HEK293T (cell line): ENCODE results near the gene PLAGL2.

Experiments used
- CTCF ChIA-PET: fragments of 350-600 bp; formaldehyde crosslinking; extraction: SDS; loops from one replicate; lab custom pipeline; 2021; ENCODE audit warnings: antibody characterized with exemption, inconsistent platforms; lab: Yijun Ruan, JAX
- POLR2A ChIA-PET: fragments of 350-600 bp; formaldehyde crosslinking; extraction: SDS; loops from one replicate; lab custom pipeline; 2020; ENCODE audit warnings: antibody characterized with exemption, inconsistent platforms; lab: Yijun Ruan, JAX
- DNase-seq: peaks from one replicate; pipeline ENCODE4 v3.0.0; 2012; ENCODE audit warnings: mixed read lengths; ENCODE audit errors: extremely low spot score
- ARNT ChIP-seq: fragments of 450-650 bp; IDR thresholded peaks from 2 replicates; pipeline ENCODE4 v1.6.1; 2017; ENCODE audit warnings: mild to moderate bottlenecking
- BHLHE40 ChIP-seq: fragments of 450-650 bp; IDR thresholded peaks from 2 replicates; pipeline ENCODE4 v1.6.1; 2016; ENCODE audit warnings: mild to moderate bottlenecking, moderate library complexity, borderline replicate concordance
- CTBP1 ChIP-seq: fragments of 450-650 bp; IDR thresholded peaks from 2 replicates; pipeline ENCODE4 v1.6.1; 2016; ENCODE audit warnings: borderline replicate concordance
- ELF4 ChIP-seq: fragments of 450-650 bp; IDR thresholded peaks from 2 replicates; pipeline ENCODE4 v1.6.1; 2017; ENCODE audit warnings: antibody characterized with exemption
- FOXA1 ChIP-seq: fragments of 450-650 bp; IDR thresholded peaks from 2 replicates; pipeline ENCODE4 v1.6.1; 2016; ENCODE audit warnings: mild to moderate bottlenecking
- FOXK2 ChIP-seq: fragments of 450-650 bp; IDR thresholded peaks from 2 replicates; pipeline ENCODE4 v1.6.1; 2016; ENCODE audit warnings: mild to moderate bottlenecking
- FOXM1 ChIP-seq: fragments of 450-650 bp; IDR thresholded peaks from 2 replicates; pipeline ENCODE4 v1.6.1; 2017; ENCODE audit warnings: mild to moderate bottlenecking, borderline replicate concordance
- HDGF ChIP-seq: fragments of 450-650 bp; IDR thresholded peaks from 2 replicates; pipeline ENCODE4 v1.6.1; 2017; ENCODE audit warnings: antibody characterized with exemption, borderline replicate concordance
- L3MBTL2 ChIP-seq: fragments of 450-650 bp; conservative IDR thresholded peaks from 2 replicates; pipeline ENCODE4 v1.6.1; 2016; ENCODE audit warnings: mild to moderate bottlenecking
- LEF1 ChIP-seq: fragments of 450-650 bp; IDR thresholded peaks from 2 replicates; pipeline ENCODE4 v1.6.1; 2017; ENCODE audit warnings: mild to moderate bottlenecking, borderline replicate concordance
- NFRKB ChIP-seq: fragments of 450-650 bp; IDR thresholded peaks from 2 replicates; pipeline ENCODE4 v1.6.1; 2016; ENCODE audit warnings: mild to moderate bottlenecking, moderate library complexity
- SP1 ChIP-seq: fragments of 450-650 bp; IDR thresholded peaks from 2 replicates; pipeline ENCODE4 v1.6.1; 2017
- SUZ12 ChIP-seq: fragments of 450-650 bp; IDR thresholded peaks from 2 replicates; pipeline ENCODE4 v1.6.1; 2016; ENCODE audit warnings: mild to moderate bottlenecking
- TARDBP ChIP-seq: fragments of 450-650 bp; IDR thresholded peaks from 2 replicates; pipeline ENCODE4 v1.6.1; 2016
- ZNF384 ChIP-seq: fragments of 450-650 bp; IDR thresholded peaks from 2 replicates; pipeline ENCODE4 v1.6.1; 2016
- TF ChIP-seq, protein P1 (sequence below): fragments of 450-650 bp; IDR thresholded peaks from 2 replicates; pipeline ENCODE4 v1.6.1; 2016

PLAGL2 gene

GRCh38 chr20:32216179-32217142, 8.9 kb upstream of the PLAGL2 start:
- CTCF ChIA-PET, result no interaction called here
- POLR2A ChIA-PET, result interaction anchor here (0.6 kb wide), 1 partner anchor 100 kb away, joined by 3 read pairs; no protein-coding TSS in a partner anchor
- no peak for TF ChIP-seq ARNT
- no peak for TF ChIP-seq TARDBP
- TF ChIP-seq ZNF384, result no peak
- TF ChIP-seq FOXK2, result no peak
- no peak for TF ChIP-seq SUZ12
- no peak for TF ChIP-seq LEF1
- no peak for TF ChIP-seq CTBP1
- TF ChIP-seq BHLHE40, result no peak
- TF ChIP-seq, protein P1, sequence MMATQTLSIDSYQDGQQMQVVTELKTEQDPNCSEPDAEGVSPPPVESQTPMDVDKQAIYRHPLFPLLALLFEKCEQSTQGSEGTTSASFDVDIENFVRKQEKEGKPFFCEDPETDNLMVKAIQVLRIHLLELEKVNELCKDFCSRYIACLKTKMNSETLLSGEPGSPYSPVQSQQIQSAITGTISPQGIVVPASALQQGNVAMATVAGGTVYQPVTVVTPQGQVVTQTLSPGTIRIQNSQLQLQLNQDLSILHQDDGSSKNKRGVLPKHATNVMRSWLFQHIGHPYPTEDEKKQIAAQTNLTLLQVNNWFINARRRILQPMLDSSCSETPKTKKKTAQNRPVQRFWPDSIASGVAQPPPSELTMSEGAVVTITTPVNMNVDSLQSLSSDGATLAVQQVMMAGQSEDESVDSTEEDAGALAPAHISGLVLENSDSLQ, result no peak
- TF ChIP-seq L3MBTL2, result no peak
- no peak for TF ChIP-seq NFRKB
- no peak for TF ChIP-seq FOXM1
- TF ChIP-seq FOXA1, result no peak
- no peak for TF ChIP-seq SP1
- no peak for TF ChIP-seq ELF4
- no peak for TF ChIP-seq HDGF
- no peak for DNase-seq

- POLR2A ChIA-PET, result no interaction called here
Measured at GRCh38 chr20:32215729-32216128, 8.2 kb upstream of the PLAGL2 start.

DNA sequence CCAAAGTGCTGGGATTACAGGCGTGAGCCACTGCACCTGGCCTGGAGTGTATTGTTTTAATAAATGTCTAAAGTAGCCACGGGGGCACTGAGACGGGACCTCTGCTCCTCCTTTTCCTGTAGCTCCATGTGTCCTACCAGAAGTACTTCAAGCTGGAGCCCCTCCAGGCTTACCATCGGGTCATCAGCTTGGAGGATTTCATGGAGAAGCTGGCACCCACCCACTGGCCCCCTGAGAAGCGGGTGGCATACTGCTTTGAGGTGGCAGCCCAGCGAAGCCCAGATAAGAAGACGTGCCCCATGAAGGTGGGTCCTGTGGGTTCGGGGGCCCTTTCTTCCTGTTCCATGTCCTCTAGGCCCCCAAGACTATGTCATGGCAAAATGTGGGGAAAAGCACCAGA, 7.6 kb upstream of the PLAGL2 start:
- CTCF ChIA-PET, result no interaction called here
- DNase-seq, result no peak
- TF ChIP-seq, protein P1, result no peak
- TF ChIP-seq L3MBTL2 (no peak), NFRKB (no peak), ZNF384 (no peak), SUZ12 (no peak), ELF4 (no peak), TARDBP (no peak), LEF1 (no peak), ARNT (no peak), HDGF (no peak), BHLHE40 (no peak), SP1 (no peak), FOXK2 (no peak), FOXM1 (no peak), CTBP1 (no peak)
- POLR2A ChIA-PET, result interaction anchor here (1.5 kb wide), 1 partner anchor 8 kb away, joined by 4 read pairs; no protein-coding TSS in a partner anchor

More at GRCh38 chr20:32215729-32216128, 8.2 kb upstream of the PLAGL2 start:
- DNase-seq, result no peak
- TF ChIP-seq FOXA1, result no peak
- no peak for TF ChIP-seq NFRKB
- TF ChIP-seq ZNF384, result no peak
- TF ChIP-seq LEF1, result no peak
- no peak for TF ChIP-seq TARDBP
- TF ChIP-seq, protein P1, result no peak
- no peak for TF ChIP-seq HDGF
- no peak for TF ChIP-seq ARNT
- no peak for TF ChIP-seq SP1
- no peak for TF ChIP-seq FOXK2
- no peak for TF ChIP-seq BHLHE40
- no peak for TF ChIP-seq CTBP1
- TF ChIP-seq L3MBTL2, result no peak
- TF ChIP-seq FOXM1, result no peak
- no peak for TF ChIP-seq SUZ12
- no peak for TF ChIP-seq ELF4
- CTCF ChIA-PET, result no interaction called here

DNA sequence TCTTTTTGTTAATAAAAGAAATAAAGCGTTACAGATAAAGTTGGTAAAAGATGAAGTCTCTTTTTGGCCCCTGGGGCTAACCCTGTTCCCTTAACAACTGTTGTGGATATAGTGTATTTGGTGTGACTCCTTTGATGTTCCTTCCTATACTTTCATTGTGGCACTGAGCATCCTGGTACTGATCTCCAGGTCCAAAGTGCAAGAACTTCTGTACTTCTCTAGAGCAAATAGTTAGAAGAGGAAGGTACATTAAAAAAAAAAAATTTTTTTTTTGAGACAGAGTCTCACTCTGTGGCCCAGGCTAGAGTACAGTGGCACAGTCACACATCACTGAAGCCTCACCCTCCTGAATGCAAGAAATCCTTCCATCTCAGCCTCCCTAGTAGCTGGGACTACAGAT, 6.3 kb upstream of the PLAGL2 start:
- DNase-seq, result no peak
- TF ChIP-seq ARNT, result no peak
- no peak for TF ChIP-seq FOXM1
- TF ChIP-seq BHLHE40, result no peak
- TF ChIP-seq ELF4, result no peak
- TF ChIP-seq TARDBP, result no peak
- TF ChIP-seq HDGF, result no peak
- no peak for TF ChIP-seq ZNF384
- TF ChIP-seq FOXK2, result no peak
- no peak for TF ChIP-seq SUZ12
- no peak for TF ChIP-seq L3MBTL2
- TF ChIP-seq CTBP1, result no peak
- TF ChIP-seq NFRKB, result no peak
- no peak for TF ChIP-seq SP1
- TF ChIP-seq, protein P1, result no peak
- TF ChIP-seq LEF1, result no peak
- TF ChIP-seq FOXA1, result no peak
- ChIA-PET CTCF (no interaction called here), POLR2A (interaction anchor here (1.5 kb wide), 1 partner anchor 9 kb away, joined by 4 read pairs; no protein-coding TSS in a partner anchor)
